GM23338 (cell line): ENCODE data around the gene IL9. TPM values are rescaled to one million over a fixed set of nuclear protein-coding genes. Genes with fewer than 3 reads are reported as not detected.

ENCODE experiments used
- ATAC-seq: fragments of 200-7000 bp; cut with Tn5 transposase; 3 replicates; pipeline ENCODE4 v1.9.1; 2020
- DNase-seq: peaks from one replicate; pipeline ENCODE4 v3.0.0-alpha.2; 2015; ENCODE audit warnings: low spot score
- H2AFZ ChIP-seq: fragments of 200-600 bp; sonication (generic); 2 replicates; pipeline ENCODE4 v1.8.0; 2016; ENCODE audit warnings: antibody characterized with exemption, mild to moderate bottlenecking, moderate library complexity
- H3F3A ChIP-seq: fragments of 200-600 bp; sonication (generic); replicated peaks from 2 replicates; pipeline ENCODE4 v1.8.0; 2017; ENCODE audit warnings: antibody characterized with exemption, mixed run types, low read depth
- H3K27ac ChIP-seq: fragments of 200-600 bp; sonication (generic); 2 replicates; pipeline ENCODE4 v1.6.1; 2016; ENCODE audit warnings: low read depth
- H3K27me3 ChIP-seq: fragments of 200-600 bp; sonication (generic); 2 replicates; pipeline ENCODE4 v1.8.0; 2016; ENCODE audit warnings: mild to moderate bottlenecking, mixed run types, moderate library complexity; ENCODE audit not compliant: insufficient read depth
- H3K36me3 ChIP-seq: fragments of 200-600 bp; sonication (generic); 2 replicates; pipeline ENCODE4 v1.8.0; 2016; ENCODE audit warnings: mild to moderate bottlenecking; ENCODE audit not compliant: insufficient read depth
- H3K4me1 ChIP-seq: fragments of 200-600 bp; sonication (generic); 2 replicates; pipeline ENCODE4 v1.8.0; 2016; ENCODE audit warnings: mild to moderate bottlenecking, moderate library complexity; ENCODE audit not compliant: insufficient read depth
- H3K4me2 ChIP-seq: fragments of 200-600 bp; sonication (generic); 2 replicates; pipeline ENCODE4 v1.7.1; 2017; ENCODE audit warnings: mixed run types
- H3K4me3 ChIP-seq: fragments of 200-600 bp; sonication (generic); 2 replicates; pipeline ENCODE4 v1.6.1; 2016; ENCODE audit warnings: mixed run types
- H3K79me2 ChIP-seq: fragments of 200-600 bp; sonication (generic); replicated peaks from 2 replicates; pipeline ENCODE4 v1.8.0; 2017; ENCODE audit warnings: mild to moderate bottlenecking; ENCODE audit not compliant: insufficient read depth
- H3K9me2 ChIP-seq: fragments of 200-600 bp; sonication (generic); 2 replicates; pipeline ENCODE4 v1.8.0; 2017; ENCODE audit not compliant: insufficient read depth
- H4K20me1 ChIP-seq: fragments of 200-600 bp; sonication (generic); replicated peaks from 2 replicates; pipeline ENCODE4 v1.8.0; 2017; ENCODE audit warnings: mild to moderate bottlenecking; ENCODE audit not compliant: insufficient read depth
- H3K27ac Mint-ChIP-seq: 2 replicates; pipeline ENCODE4 v1.8.0; 2020; ENCODE audit warnings: inconsistent platforms, mild to moderate bottlenecking, moderate library complexity, mixed read lengths
- H3K27me3 Mint-ChIP-seq: 3 replicates; pipeline ENCODE4 v1.8.0; 2022; ENCODE audit warnings: low read depth, mild to moderate bottlenecking, moderate library complexity, mixed read lengths, inconsistent platforms; ENCODE audit not compliant: insufficient read depth, poor library complexity
- H3K36me3 Mint-ChIP-seq: 3 replicates; pipeline ENCODE4 v1.8.0; 2021; ENCODE audit warnings: low read depth, mild to moderate bottlenecking, inconsistent platforms, moderate library complexity, mixed read lengths
- H3K4me1 Mint-ChIP-seq: 3 replicates; pipeline ENCODE4 v1.8.0; 2020; ENCODE audit warnings: mild to moderate bottlenecking, inconsistent platforms, mixed read lengths
- H3K4me3 Mint-ChIP-seq: 3 replicates; pipeline ENCODE4 v1.8.0; 2021; ENCODE audit warnings: moderate library complexity, mild to moderate bottlenecking, inconsistent platforms, mixed read lengths
- H3K9me3 Mint-ChIP-seq: 3 replicates; pipeline ENCODE4 v1.8.0; 2020; ENCODE audit warnings: moderate library complexity, mild to moderate bottlenecking, inconsistent platforms, mixed read lengths
- CTCF ChIP-seq, 2 experiments: fragments of 200-600 bp in 1 of 2; sonication (generic) in 1 of 2; conservative IDR thresholded peaks; 2 replicates each; pipeline versions ENCODE4 v1.5.1 to v1.6.1; 2016 to 2017; ENCODE audit warnings: antibody characterized with exemption in 2 of 2, low read depth in 2 of 2, mild to moderate bottlenecking in 2 of 2, moderate library complexity in 1 of 2
- ETS1 ChIP-seq: IDR thresholded peaks from 2 replicates; pipeline ENCODE4 v1.6.1; 2016; ENCODE audit warnings: antibody characterized with exemption
- EZH2 ChIP-seq: fragments of 200-600 bp; sonication (generic); IDR thresholded peaks from one replicate; pipeline ENCODE4 v1.8.0; 2017; ENCODE audit warnings: antibody characterized with exemption, mild to moderate bottlenecking, low read depth; ENCODE audit not compliant: unreplicated experiment
- EZH2phosphoT487 ChIP-seq: fragments of 200-600 bp; sonication (generic); IDR thresholded peaks from one replicate; pipeline ENCODE4 v1.8.1; 2018; ENCODE audit warnings: antibody characterized with exemption; ENCODE audit not compliant: unreplicated experiment
- JUNB ChIP-seq: IDR thresholded peaks from one replicate; pipeline ENCODE4 v1.6.1; 2016; ENCODE audit warnings: antibody characterized with exemption; ENCODE audit not compliant: unreplicated experiment
- NANOG ChIP-seq: IDR thresholded peaks from 2 replicates; pipeline ENCODE4 v1.6.1; 2016; ENCODE audit warnings: antibody characterized with exemption, borderline replicate concordance
- POLR2AphosphoS5 ChIP-seq: IDR thresholded peaks from 2 replicates; pipeline ENCODE4 v1.6.1; 2016; ENCODE audit warnings: antibody characterized with exemption, low read depth
- STAT1 ChIP-seq: IDR thresholded peaks from one replicate; pipeline ENCODE4 v1.6.1; 2016; ENCODE audit warnings: antibody characterized with exemption; ENCODE audit not compliant: unreplicated experiment
- ZNF331 ChIP-seq: fragments of 250-450 bp; sonication (Bioruptor Pico); IDR thresholded peaks from 2 replicates; pipeline ENCODE4 v1.5.0; 2020; ENCODE audit warnings: low read depth, mild to moderate bottlenecking, moderate library complexity
- polyA plus RNA-seq: library from polyadenylated mRNA; unstranded; fragments of >200 nt; fragmentation: Nextera tagmentation; extraction: Ambion mirVana; gene quantifications from 2 replicates; pipeline ENCODE4 v1.2.1, GENCODE V29; 2016
- total RNA-seq: library from RNA; depleted of rRNA; stranded (reverse); fragments of >200 nt; shearing (Covaris generic); gene quantifications from 2 replicates; pipeline ENCODE4 v1.2.3, GENCODE V29; 2014
- TF ChIP-seq, protein P1 (sequence below): IDR thresholded peaks from one replicate; pipeline ENCODE4 v1.6.1; 2018; ENCODE audit warnings: antibody characterized with exemption; ENCODE audit not compliant: unreplicated experiment

Gene IL9
- total and polyA plus RNA-seq, 2 experiments from 2014 or later, result not detected

GRCh38 chr5:135913713-135914626 lies 18.3 kb upstream of the IL9 start (continued):
- TF ChIP-seq CTCF (conservative IDR thresholded peaks at IDR 0.05; ENCODE audit: low read depth in 2 of 2) (no peak), JUNB (no peak), EZH2phosphoT487 (no peak), NANOG (no peak), POLR2AphosphoS5 (no peak), STAT1 (no peak), ETS1 (no peak)
- TF ChIP-seq, protein P1, sequence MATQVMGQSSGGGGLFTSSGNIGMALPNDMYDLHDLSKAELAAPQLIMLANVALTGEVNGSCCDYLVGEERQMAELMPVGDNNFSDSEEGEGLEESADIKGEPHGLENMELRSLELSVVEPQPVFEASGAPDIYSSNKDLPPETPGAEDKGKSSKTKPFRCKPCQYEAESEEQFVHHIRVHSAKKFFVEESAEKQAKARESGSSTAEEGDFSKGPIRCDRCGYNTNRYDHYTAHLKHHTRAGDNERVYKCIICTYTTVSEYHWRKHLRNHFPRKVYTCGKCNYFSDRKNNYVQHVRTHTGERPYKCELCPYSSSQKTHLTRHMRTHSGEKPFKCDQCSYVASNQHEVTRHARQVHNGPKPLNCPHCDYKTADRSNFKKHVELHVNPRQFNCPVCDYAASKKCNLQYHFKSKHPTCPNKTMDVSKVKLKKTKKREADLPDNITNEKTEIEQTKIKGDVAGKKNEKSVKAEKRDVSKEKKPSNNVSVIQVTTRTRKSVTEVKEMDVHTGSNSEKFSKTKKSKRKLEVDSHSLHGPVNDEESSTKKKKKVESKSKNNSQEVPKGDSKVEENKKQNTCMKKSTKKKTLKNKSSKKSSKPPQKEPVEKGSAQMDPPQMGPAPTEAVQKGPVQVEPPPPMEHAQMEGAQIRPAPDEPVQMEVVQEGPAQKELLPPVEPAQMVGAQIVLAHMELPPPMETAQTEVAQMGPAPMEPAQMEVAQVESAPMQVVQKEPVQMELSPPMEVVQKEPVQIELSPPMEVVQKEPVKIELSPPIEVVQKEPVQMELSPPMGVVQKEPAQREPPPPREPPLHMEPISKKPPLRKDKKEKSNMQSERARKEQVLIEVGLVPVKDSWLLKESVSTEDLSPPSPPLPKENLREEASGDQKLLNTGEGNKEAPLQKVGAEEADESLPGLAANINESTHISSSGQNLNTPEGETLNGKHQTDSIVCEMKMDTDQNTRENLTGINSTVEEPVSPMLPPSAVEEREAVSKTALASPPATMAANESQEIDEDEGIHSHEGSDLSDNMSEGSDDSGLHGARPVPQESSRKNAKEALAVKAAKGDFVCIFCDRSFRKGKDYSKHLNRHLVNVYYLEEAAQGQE, result no peak

DNA sequence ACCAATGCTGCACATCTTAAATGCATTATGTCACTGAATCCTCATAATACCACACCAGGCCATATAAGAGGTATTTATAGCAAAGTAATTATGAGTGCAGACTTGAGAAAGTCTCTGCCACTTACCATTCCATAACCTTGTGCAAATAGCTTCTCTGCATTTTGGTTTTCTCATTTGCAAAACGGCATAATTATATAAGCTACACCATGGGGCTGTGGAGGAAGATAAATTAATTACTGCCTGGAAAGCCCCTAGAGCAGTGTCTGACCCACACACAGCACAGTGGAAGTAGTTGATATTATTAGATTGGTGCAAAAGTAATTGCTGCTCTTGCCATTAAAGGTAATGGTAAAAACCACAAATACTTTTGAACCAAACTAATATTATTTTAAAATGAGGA lies 9.5 kb upstream of the IL9 start:
- Histone ChIP-seq H3F3A (no peaks in the 10 kb centered on the region), H3K4me2 (no peak overlapping the region), H3K36me3 (no peaks in the 10 kb centered on the region), H3K4me1 (no peaks in the 10 kb centered on the region), H3K27me3 (no peaks in the 10 kb centered on the region), H3K4me3 (no peak overlapping the region), H2AFZ (no peak overlapping the region), H4K20me1 (0 out of 2 replicates have a peak, but pooled peaks cover 3% of the 10 kb centered on the region), H3K27ac (no peak overlapping the region), H3K9me2 (no peaks in the 10 kb centered on the region), H3K79me2 (no peaks in the 10 kb centered on the region)
- DNase-seq (no peak), ATAC-seq (no peak)
- Mint-ChIP-seq H3K9me3 (no peaks in the 10 kb centered on the region), H3K36me3 (no peaks in the 10 kb centered on the region), H3K4me1 (no peaks in the 10 kb centered on the region), H3K27ac (no peak overlapping the region), H3K27me3 (peaks cover 5% of the 10 kb centered on the region), H3K4me3 (no peak overlapping the region)
- TF ChIP-seq EZH2 (no peak), NANOG (no peak), CTCF (conservative IDR thresholded peaks at IDR 0.05; ENCODE audit: low read depth in 2 of 2) (no peak), ZNF331 (no peak), EZH2phosphoT487 (no peak)
